ENCODE results near the gene CYP4A22.
"Not testable (repeated sequence)": the region's sequence is repeated elsewhere in the genome, so short reads cannot be mapped to it uniquely, and the experiment has no call there.

Gene CYP4A22

GRCh38 chr1:47190509-47190855 is 53.2 kb downstream of the CYP4A22 start:
- DNase-seq = no peak
- Histone ChIP-seq H3K4me3 (no peak overlapping the region), H3K27ac (peak overlapping the region; percentile 75 to 83), H3K4me1 (peaks cover 6 to 43% (median 33%) of the 10 kb centered on the region in 4 donors), H3K27me3 (no peaks in the 10 kb centered on the region), H3K9me3 (no peaks in the 10 kb centered on the region), H3K36me3 (no peaks in the 10 kb centered on the region)
- no peak for TF ChIP-seq CTCF (IDR thresholded peaks at IDR 0.05)
- intact Hi-C loops (cut with DNase I; ENCODE audit: low total_unique reads) = loop anchor here (10.0 kb wide), 1 partner anchor 234 kb away; no protein-coding TSS in a partner anchor

- Histone ChIP-seq H3K27ac (peak overlapping the region; percentile 75 to 83), H3K36me3 (no peaks in the 10 kb centered on the region), H3K4me3 (no peak overlapping the region), H3K4me1 (peaks cover 6 to 43% (median 33%) of the 10 kb centered on the region in 4 donors), H3K27me3 (no peaks in the 10 kb centered on the region), H3K9me3 (no peaks in the 10 kb centered on the region)
- no peak for DNase-seq
- TF ChIP-seq CTCF (IDR thresholded peaks at IDR 0.05) = no peak
- intact Hi-C loops (cut with DNase I; ENCODE audit: low total_unique reads) = loop anchor here (10.0 kb wide), 1 partner anchor 234 kb away; no protein-coding TSS in a partner anchor
Observed at GRCh38 chr1:47190857-47191256, 53.6 kb downstream of the CYP4A22 start.

- H3K27me3 ChIP-seq = no peaks in the 10 kb centered on the region
- TF ChIP-seq CTCF (IDR thresholded peaks at IDR 0.05) = no peak
- no peak overlapping the region for H3K27ac ChIP-seq
- no peak overlapping the region for H3K4me3 ChIP-seq
- peak in 1 of 2 donors; percentile 48 for DNase-seq
- intact Hi-C loops (cut with DNase I; ENCODE audit: low total_unique reads) = loop anchor here (10.0 kb wide), 1 partner anchor 233 kb away; no protein-coding TSS in a partner anchor
- H3K9me3 ChIP-seq = no peaks in the 10 kb centered on the region
- H3K36me3 ChIP-seq = no peaks in the 10 kb centered on the region
- H3K4me1 ChIP-seq = peaks cover 6 to 43% (median 33%) of the 10 kb centered on the region in 4 donors
Observed at GRCh38 chr1:47191940-47192457, 54.8 kb downstream of the CYP4A22 start.

GRCh38 chr1:47192458-47193384 is 55.5 kb downstream of the CYP4A22 start:
- no peak overlapping the region for H3K27ac ChIP-seq
- DNase-seq = peak; percentile 82 to 85
- H3K4me1 ChIP-seq = peaks cover 6 to 43% (median 33%) of the 10 kb centered on the region in 4 donors
- no peaks in the 10 kb centered on the region for H3K9me3 ChIP-seq
- intact Hi-C loops (cut with DNase I; ENCODE audit: low total_unique reads) = loop anchor here (10.0 kb wide), 1 partner anchor 232 kb away; no protein-coding TSS in a partner anchor
- H3K27me3 ChIP-seq = peaks cover 0 to 3% of the 10 kb centered on the region in 2 donors
- TF ChIP-seq CTCF (IDR thresholded peaks at IDR 0.05) = peak; percentile 87 to 92
- H3K4me3 ChIP-seq = no peak overlapping the region
- H3K36me3 ChIP-seq = no peaks in the 10 kb centered on the region

GRCh38 chr1:47193496-47193895 is 56.3 kb downstream of the CYP4A22 start:
- not testable (repeated sequence) for H3K27me3 ChIP-seq, H3K27ac ChIP-seq, H3K4me3 ChIP-seq, DNase-seq, H3K36me3 ChIP-seq, H3K9me3 ChIP-seq
- peaks cover 6 to 43% (median 33%) of the 10 kb centered on the region in 4 donors for H3K4me1 ChIP-seq
- intact Hi-C loops (cut with DNase I; ENCODE audit: low total_unique reads) = loop anchor here (10.0 kb wide), 1 partner anchor 231 kb away; no protein-coding TSS in a partner anchor

- H3K36me3 ChIP-seq = no peaks in the 10 kb centered on the region
- peaks cover 6 to 42% (median 32%) of the 10 kb centered on the region in 4 donors for H3K4me1 ChIP-seq
- H3K4me3 ChIP-seq = no peak overlapping the region
- DNase-seq = no peak
- H3K27ac ChIP-seq = no peak overlapping the region
- H3K27me3 ChIP-seq = peaks cover 0 to 15% of the 10 kb centered on the region in 2 donors
- intact Hi-C loops (cut with DNase I; ENCODE audit: low total_unique reads) = loop anchor here (10.0 kb wide), 1 partner anchor 230 kb away; no protein-coding TSS in a partner anchor
- no peak for TF ChIP-seq CTCF (IDR thresholded peaks at IDR 0.05)
- H3K9me3 ChIP-seq = no peaks in the 10 kb centered on the region
Observed at GRCh38 chr1:47194311-47194710, 57.1 kb downstream of the CYP4A22 start.

GRCh38 chr1:47195981-47196380 is 58.7 kb downstream of the CYP4A22 start:
- DNase-seq, H3K9me3 ChIP-seq, H3K36me3 ChIP-seq, H3K27ac ChIP-seq, H3K4me3 ChIP-seq: not testable (repeated sequence)
- intact Hi-C loops (cut with DNase I; ENCODE audit: low total_unique reads) = loop anchor here (10.0 kb wide), 1 partner anchor 229 kb away; no protein-coding TSS in a partner anchor
- Histone ChIP-seq H3K4me1 (peaks cover 0 to 25% (median 16%) of the 10 kb centered on the region in 4 donors), H3K27me3 (peaks cover 0 to 20% of the 10 kb centered on the region in 2 donors)
